HG02678 (cell line): Measurements from ENCODE around the gene ZNF516.

ENCODE experiments used
- ATAC-seq: cut with Tn5 transposase; IDR thresholded peaks from one replicate; pipeline ENCODE4 v1.9.1; 2021; ENCODE audit warnings: mild to moderate bottlenecking, moderate library complexity; ENCODE audit not compliant: unreplicated experiment

Gene ZNF516

DNA sequence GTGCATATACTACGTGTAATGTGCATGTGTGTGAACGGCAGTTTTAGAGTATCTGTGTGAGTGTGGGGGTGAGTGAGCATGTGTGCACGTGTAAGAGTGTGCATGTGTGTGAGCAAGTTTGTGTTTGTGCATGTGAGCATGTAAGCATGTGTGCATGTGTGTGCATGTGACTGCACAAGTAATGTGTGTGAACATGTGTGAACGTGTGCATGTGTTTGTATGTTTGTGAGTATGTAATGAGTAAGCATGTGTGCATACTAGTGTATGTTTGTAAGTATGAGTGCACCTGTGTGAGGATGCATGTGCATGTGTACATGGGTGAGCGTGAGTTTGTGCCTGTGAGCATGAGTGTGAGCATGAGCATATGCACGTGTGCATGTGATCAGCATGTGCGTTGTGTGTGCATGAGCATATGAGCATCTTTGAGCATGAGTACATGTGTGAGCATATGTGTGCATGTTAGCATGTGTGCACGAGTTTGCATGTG is 90.7 kb downstream of the ZNF516 start:
- ATAC-seq: no peak

GRCh38 chr18:76402026-76402990 is 92.7 kb downstream of the ZNF516 start:
- no peak for ATAC-seq

- ATAC-seq: no peak
Measured at GRCh38 chr18:76401498-76401897, 93.5 kb downstream of the ZNF516 start.

DNA sequence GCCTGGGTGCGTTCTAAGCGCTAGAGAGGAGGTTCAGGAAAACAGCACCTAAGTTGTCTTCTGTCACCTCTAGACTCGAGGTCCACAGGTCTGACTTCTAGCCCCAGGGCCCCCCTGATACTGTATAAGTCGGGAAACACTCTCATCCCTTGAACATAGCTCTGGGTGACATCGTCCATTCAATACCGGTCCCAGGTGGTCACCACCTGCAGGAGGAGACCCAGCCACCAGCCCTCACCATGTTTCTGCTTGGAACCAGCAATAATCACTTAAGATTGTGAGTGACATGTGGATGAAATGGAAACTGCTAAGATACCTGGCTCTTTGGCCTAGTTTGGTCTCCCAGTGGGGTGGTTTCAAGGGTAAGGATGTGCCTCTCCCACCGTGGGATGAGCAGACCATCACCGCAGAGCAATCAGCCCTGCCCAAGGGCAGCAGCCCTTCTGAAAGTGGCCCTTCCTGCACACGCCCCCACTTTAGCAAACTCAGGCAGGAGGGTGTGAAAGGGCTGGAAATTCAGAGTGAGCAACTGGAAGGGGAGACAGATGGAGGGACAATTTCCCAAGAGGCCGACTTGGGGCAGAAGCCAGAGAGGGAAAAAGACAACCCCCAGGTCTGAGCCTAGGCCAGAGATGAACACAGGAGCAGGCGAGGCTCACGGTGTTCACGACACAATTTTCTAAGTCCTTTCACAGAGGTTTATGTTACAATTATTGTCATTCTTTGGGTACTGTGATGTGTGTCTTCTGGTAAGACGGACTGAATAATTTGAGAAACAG is 95.2 kb downstream of the ZNF516 start:
- ATAC-seq: no peak

- ATAC-seq: peak; percentile 90
Measured at GRCh38 chr18:76398896-76399612, 96.0 kb downstream of the ZNF516 start.

- ATAC-seq: no peak
Measured at GRCh38 chr18:76398295-76398694, 96.7 kb downstream of the ZNF516 start.

DNA sequence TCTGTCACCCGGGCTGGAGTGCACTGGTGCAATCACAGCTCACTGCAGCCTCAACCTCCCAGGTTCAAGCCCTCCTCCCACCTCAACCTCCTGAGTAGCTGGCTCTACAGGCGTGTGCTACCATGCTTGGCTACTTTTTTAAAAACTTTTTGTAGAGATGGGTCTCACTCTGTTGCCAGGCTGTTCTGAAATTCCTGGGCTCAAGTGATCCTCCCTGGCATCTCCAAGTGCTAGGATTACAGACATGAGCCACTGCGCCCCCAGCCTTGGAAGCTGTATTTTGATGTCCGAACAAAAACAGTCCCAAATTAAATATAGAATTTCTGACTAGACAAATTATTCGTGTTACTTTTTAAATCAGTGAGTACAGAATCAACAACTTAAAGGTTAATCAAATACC is 97.4 kb downstream of the ZNF516 start:
- ATAC-seq: no peak

DNA sequence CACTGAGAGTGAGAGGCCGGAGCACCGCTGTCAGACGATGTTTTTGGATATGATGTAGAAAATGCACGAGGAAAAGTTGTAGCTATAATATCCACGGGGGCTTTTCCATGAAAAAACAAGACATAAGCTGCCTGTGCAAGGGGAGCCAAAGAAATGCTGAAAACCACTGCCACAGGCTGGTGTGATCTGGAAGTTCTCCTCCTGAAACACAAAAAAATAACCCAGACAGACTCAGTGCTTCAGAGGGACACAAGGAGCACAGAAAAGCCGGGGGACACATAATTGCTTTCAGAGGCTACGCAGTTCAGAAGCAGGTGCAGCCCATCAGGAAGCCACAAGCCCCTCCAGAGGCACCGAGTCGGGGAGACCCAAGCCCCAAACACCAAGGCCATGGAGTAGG is 98.2 kb downstream of the ZNF516 start:
- no peak for ATAC-seq

DNA sequence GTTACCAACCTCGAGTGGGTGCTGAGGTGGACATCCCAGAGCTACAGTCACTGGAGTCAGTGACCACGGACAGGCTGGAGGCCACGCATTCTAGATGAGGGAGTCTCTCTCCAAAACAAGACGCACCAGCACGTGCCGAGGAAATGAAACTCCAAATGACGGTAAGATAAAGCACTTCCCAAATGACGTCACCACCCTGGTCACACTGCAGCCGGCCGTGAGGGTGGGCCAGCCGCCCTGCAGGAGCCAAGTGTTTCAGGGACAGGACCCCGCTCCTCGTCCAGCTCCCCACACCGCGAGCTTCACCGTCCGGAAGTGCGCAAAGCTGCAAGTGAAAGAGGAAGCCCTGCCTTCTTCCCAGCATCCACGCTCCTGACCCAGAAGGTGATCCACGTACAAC is 99.4 kb downstream of the ZNF516 start:
- ATAC-seq: no peak

DNA sequence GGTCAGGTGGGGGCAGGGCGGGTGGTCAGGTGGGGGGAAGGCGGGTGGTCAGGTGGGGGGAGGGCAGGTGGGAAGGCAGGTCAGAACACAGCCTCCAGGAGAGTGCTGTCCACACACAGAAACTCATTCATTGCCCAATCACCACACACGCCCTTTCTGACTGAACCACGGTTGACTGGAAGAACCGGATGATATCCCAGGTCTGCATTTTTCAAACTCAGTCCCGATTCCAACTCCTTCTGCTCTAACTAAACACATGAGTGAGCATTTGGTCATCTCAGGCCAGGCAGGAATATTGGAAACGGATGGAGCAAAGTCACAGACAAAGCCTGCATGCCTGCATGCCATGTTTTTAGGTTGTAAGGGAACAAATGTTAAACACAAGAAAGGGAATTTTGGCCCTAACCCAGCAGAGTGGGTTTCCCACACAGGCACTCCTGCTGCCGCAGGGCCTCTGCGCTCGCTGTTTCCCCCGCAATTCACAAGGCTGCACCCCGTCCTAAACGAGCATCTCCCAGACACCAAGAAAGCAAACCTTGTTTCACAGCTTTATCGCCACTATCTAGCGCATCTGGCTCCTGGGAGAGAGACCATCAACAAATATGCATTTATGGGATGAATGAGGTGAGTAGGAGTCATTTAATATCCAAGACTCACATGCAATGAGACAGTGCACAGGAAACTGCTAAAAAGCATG is 100.1 kb downstream of the ZNF516 start:
- no peak for ATAC-seq

DNA sequence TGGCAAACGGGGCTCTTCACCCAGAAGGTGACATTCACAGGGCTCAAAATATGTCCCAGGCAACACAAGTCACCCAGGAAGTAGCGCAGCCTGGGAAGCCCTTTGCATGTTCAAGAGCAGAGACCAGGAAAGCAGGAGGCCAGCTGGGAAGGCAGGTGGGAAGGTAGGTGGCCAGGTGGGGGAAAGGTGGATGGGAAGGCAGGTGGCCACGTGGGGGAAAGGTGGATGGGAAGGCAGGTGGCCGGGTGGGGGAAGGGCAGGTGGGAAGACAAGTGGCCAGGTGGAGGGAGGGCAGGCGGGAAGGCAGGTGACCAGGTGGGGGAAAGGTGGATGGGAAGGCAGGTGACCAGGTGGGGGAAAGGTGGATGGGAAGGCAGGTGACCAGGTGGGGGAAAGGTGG is 102.7 kb downstream of the ZNF516 start:
- no peak for ATAC-seq

GRCh38 chr18:76391746-76392145 is 103.3 kb downstream of the ZNF516 start:
- ATAC-seq: no peak

GRCh38 chr18:76391038-76391437 is 104.0 kb downstream of the ZNF516 start:
- ATAC-seq: no peak

DNA sequence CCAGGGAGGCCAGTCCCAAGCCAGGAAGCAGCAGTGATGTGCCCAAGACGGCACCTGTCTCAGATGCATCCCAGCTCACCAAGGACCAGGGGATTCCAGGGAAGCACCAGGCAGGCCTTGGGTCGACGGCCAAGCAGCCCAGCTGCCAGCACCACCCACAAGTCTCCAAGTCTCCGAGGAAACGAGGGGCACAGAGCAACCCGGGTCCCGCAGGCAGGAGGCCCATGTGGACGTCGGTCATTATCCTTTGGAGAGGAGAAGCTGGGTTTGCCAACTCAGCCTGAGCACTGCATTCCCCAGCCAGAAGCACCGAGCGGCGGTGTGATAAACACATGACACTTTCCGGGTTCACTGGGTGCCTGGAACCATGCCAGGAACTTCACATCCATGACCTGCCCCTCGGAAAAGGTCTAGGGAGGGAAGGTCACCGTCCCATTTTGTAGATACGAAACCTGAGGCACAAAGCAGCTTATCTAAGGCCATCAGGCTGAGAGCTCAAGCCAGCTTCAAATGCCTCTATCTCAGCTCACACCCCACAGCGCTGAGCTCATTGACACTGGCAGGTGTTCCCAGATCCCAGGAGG is 104.5 kb downstream of the ZNF516 start:
- no peak for ATAC-seq

DNA sequence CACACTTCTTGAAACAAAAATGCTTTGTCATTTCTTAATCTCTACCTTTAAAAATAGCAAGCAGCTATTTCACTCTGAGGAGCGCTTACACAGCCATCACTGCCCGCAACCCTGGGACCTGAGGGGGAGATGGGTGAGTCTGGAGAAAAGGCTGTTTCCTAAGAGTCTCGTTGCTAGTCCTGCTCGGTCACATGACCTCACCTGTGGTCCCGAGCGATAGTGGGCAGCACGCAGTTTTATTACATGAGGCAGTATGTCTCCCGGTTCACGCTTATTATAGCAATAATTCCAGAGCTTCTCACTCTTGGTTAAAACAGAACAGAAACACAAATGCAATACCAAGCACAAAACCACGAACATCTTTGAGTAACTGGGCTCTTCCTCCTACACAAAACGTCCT is 105.3 kb downstream of the ZNF516 start:
- no peak for ATAC-seq

DNA sequence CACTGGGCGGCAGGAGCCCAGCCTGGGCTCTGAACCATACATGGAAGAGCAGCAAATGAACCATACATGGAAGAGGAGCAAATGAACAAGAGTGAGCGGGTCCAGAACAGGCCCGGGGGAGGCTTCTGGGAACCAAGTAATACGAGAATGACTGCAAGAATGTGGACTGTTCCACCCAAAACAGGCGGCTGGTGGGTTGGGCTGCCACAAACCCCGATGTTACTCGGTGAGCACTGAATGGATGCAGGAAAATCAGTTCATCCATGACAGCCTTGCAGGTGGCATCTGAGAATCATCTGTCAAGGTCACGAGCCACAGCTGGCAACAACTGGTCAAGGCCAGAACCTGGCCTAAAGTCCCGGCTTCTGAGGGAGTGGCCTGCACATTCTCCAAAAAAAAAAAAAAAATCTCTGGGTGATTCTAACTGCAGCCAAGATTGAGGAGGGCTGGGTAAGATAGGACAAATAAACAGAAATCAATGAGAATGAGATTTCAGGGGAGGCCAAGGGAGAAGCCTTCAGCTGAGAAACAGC is 106.1 kb downstream of the ZNF516 start:
- ATAC-seq: no peak

GRCh38 chr18:76388261-76388660 is 106.8 kb downstream of the ZNF516 start:
- no peak for ATAC-seq

DNA sequence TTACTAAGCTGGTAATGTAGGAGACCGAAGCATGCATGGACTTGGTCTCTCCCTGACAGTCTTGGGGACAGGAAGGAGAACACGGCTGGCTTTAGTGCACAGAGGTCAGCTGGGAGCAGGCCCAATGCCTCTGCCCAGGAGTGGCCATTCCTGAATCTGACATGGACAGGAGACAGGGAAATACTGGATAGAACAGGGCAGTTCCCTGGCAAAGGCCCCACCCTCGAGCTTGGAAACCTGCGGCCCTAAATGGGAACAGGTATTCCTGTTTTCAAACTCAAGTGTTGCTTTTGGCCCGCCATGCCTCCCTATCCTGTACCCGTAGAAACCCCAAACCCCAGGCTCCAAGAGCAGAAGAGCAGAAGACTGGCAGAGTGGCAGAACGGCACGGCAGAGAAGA is 107.4 kb downstream of the ZNF516 start:
- no peak for ATAC-seq

DNA sequence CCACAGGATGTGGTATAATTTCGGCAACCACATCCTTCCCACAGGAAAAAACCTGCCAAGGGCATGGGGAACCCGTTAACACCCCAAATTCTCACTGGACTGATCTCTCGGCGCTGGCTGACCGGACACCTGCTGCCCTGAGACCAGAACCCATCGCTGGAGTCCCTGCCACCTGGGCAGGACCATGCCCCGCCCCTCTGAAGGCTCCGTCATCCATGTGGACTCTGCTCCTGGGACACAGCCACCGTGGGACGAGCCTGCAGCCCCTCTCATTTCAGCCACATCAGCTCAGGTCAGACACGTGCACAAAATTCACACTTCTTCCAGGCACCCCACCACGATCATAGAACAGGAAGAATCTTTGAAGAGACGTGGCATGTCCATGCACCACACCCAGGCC is 108.2 kb downstream of the ZNF516 start:
- no peak for ATAC-seq

DNA sequence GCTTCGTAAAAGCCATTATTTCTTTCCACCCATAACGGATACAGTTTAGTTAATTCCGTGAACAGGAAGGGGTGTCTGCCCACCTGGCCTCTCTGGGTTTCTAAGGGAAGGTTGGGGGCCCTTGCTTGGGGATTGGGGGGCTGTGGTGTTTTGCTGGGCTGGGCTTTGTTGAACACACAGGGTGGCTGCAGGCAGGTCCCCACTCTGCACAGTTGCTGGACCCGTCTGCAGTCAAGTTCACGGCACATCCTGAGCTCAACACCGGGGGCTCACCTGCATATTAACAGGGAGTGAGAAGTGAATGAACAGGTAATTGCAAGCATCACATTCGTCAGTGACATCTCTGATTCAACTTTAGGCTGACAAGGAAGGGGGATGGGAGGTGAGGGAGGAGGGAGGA is 109.0 kb downstream of the ZNF516 start:
- ATAC-seq: no peak
